Naive thymus-derived CD4-positive, alpha-beta T cell (primary cell): ENCODE measurements around the gene ATP6V0C. TPM values are rescaled to one million over a fixed set of nuclear protein-coding genes. Genes with fewer than 3 reads are reported as not detected.

Source experiments
- ATAC-seq: fragments of 150-1000 bp; cut with Tn5 transposase; 2 replicates; pipeline ENCODE4 v1.10.0; 2021; ENCODE audit warnings: mild to moderate bottlenecking, moderate library complexity
- CTCF ChIA-PET: fragments of 350-600 bp; sonication (Branson Sonifier 250); formaldehyde crosslinking; loops from one replicate; lab custom pipeline; 2021; ENCODE audit warnings: antibody characterized with exemption; lab: Charles Lee
- POLR2A ChIA-PET: fragments of 350-600 bp; sonication (Branson Sonifier 250); formaldehyde crosslinking; loops from one replicate; lab custom pipeline; 2021; ENCODE audit warnings: antibody characterized with exemption, inconsistent platforms; lab: Charles Lee
- DNase-seq, 9 donors: peaks; one replicate each; pipeline versions ENCODE4 v3.0.0 to v3.0.0-alpha.2; 2020 to 2022; ENCODE audit warnings: mixed read lengths in 1 of 9
- H3K27ac ChIP-seq: one replicate; pipeline ENCODE4 v1.7.0; 2013; ENCODE audit warnings: mild to moderate bottlenecking, low read depth, low read length, moderate library complexity
- H3K27me3 ChIP-seq, 2 donors: one replicate each; pipeline ENCODE4 v1.7.0; 2013; ENCODE audit warnings: low read length in 2 of 2, mild to moderate bottlenecking in 2 of 2, moderate library complexity in 2 of 2; ENCODE audit not compliant: control insufficient read depth in 2 of 2, insufficient read depth in 2 of 2
- H3K36me3 ChIP-seq, 3 experiments: 1 replicate in 2 of 3; 2 replicates in 1 of 3; pipeline ENCODE4 v1.7.0; 2013; ENCODE audit warnings: low read length in 3 of 3, mild to moderate bottlenecking in 3 of 3, moderate library complexity in 1 of 3; ENCODE audit not compliant: insufficient read depth in 3 of 3, control insufficient read depth in 2 of 3
- H3K4me1 ChIP-seq, 2 donors: one replicate each; pipeline ENCODE4 v1.7.0; 2013; ENCODE audit warnings: low read length in 2 of 2, mild to moderate bottlenecking in 2 of 2, moderate library complexity in 1 of 2; ENCODE audit not compliant: control insufficient read depth in 2 of 2, insufficient read depth in 2 of 2
- H3K4me3 ChIP-seq: 2 replicates; pipeline ENCODE4 v1.7.0; 2013; ENCODE audit warnings: mild to moderate bottlenecking, low read length
- H3K9me3 ChIP-seq, 3 experiments: 1 replicate in 2 of 3; 2 replicates in 1 of 3; pipeline ENCODE4 v1.7.0; 2013; ENCODE audit warnings: low read length in 3 of 3; ENCODE audit not compliant: control insufficient read depth in 2 of 3
- H3K27ac Mint-ChIP-seq, 9 donors: one replicate each; pipeline ENCODE4 v1.8.0; 2020 to 2022; ENCODE audit warnings: mixed read lengths in 9 of 9, mild to moderate bottlenecking in 8 of 9, moderate library complexity in 5 of 9, inconsistent platforms in 2 of 9
- H3K27me3 Mint-ChIP-seq, 5 donors: one replicate each; pipeline ENCODE4 v1.8.0; 2021 to 2022; ENCODE audit warnings: mixed read lengths in 5 of 5, mild to moderate bottlenecking in 1 of 5
- H3K36me3 Mint-ChIP-seq, 5 donors: one replicate each; pipeline ENCODE4 v1.8.0; 2020 to 2022; ENCODE audit warnings: mixed read lengths in 5 of 5, mild to moderate bottlenecking in 3 of 5, inconsistent platforms in 1 of 5
- H3K4me1 Mint-ChIP-seq, 7 donors: one replicate each; pipeline ENCODE4 v1.8.0; 2020 to 2022; ENCODE audit warnings: mixed read lengths in 7 of 7, mild to moderate bottlenecking in 3 of 7, inconsistent platforms in 1 of 7
- H3K4me3 Mint-ChIP-seq, 10 donors: one replicate each; pipeline ENCODE4 v1.8.0; 2020 to 2022; ENCODE audit warnings: mild to moderate bottlenecking in 10 of 10, mixed read lengths in 10 of 10, moderate library complexity in 6 of 10, inconsistent platforms in 2 of 10
- H3K9me3 Mint-ChIP-seq, 11 donors: one replicate each; pipeline ENCODE4 v1.8.0; 2020 to 2022; ENCODE audit warnings: mixed read lengths in 11 of 11, mild to moderate bottlenecking in 4 of 11, inconsistent platforms in 1 of 11, moderate library complexity in 1 of 11
- intact Hi-C, 2 donors: fragments of 100-400 bp; cut with micrococcal nuclease; formaldehyde crosslinking; loops; one replicate each; pipeline ENCODE4 v1.15.1; 2023
- polyA plus RNA-seq, 2 donors: library from polyadenylated mRNA; unstranded; fragments of 300-500 nt; fragmentation: Illumina TruSeq; gene quantifications; one replicate each; pipeline ENCODE4 v1.2.3, GENCODE V29; 2021
- total RNA-seq, 6 experiments: library from RNA in 5 of 6; stranded (reverse) in 5 of 6; gene quantifications; 1 replicate in 5 of 6; 2 replicates in 1 of 6; pipeline ENCODE4 v1.2.3 and lab custom pipeline; 2021 to 2026

The ATP6V0C gene
- total and polyA plus RNA-seq, 7 experiments from 2014 or later: 76.5 to 303 (median 108) TPM

GRCh38 chr16:2505695-2506094, 8.1 kb upstream of the ATP6V0C start:
- no peaks in the 10 kb centered on the region for H3K27me3 ChIP-seq
- intact Hi-C loops: no loop called here
- H3K9me3 Mint-ChIP-seq: no peaks in the 10 kb centered on the region
- H3K27ac Mint-ChIP-seq: no peak overlapping the region
- DNase-seq (peak in 1 of 9 donors; percentile 2), ATAC-seq (no peak)
- no peak overlapping the region for H3K27ac ChIP-seq
- no peak overlapping the region for H3K4me3 Mint-ChIP-seq
- no peaks in the 10 kb centered on the region for H3K36me3 ChIP-seq
- H3K36me3 Mint-ChIP-seq: no peaks in the 10 kb centered on the region
- no peaks in the 10 kb centered on the region for H3K4me1 ChIP-seq
- no peaks in the 10 kb centered on the region for H3K9me3 ChIP-seq
- ChIA-PET POLR2A (no interaction called here), CTCF (no interaction called here)
- no peak overlapping the region for H3K4me3 ChIP-seq
- peaks cover 0 to 20% (median 0%) of the 10 kb centered on the region in 7 donors for H3K4me1 Mint-ChIP-seq
- no peaks in the 10 kb centered on the region for H3K27me3 Mint-ChIP-seq

- ChIA-PET POLR2A (no interaction called here), CTCF (no interaction called here)
- ATAC-seq (peak; percentile 33), DNase-seq (peak in 2 of 9 donors; percentile 6 to 10)
- Histone ChIP-seq H3K27ac (no peak overlapping the region), H3K4me1 (no peaks in the 10 kb centered on the region), H3K4me3 (no peak overlapping the region), H3K9me3 (no peaks in the 10 kb centered on the region), H3K36me3 (no peaks in the 10 kb centered on the region), H3K27me3 (no peaks in the 10 kb centered on the region)
- Mint-ChIP-seq H3K27ac (no peak overlapping the region), H3K9me3 (no peaks in the 10 kb centered on the region), H3K4me3 (no peak overlapping the region), H3K27me3 (peaks cover 0 to under 1% (median 0%) of the 10 kb centered on the region in 5 donors), H3K4me1 (peaks cover 0 to 24% (median 2%) of the 10 kb centered on the region in 7 donors), H3K36me3 (no peaks in the 10 kb centered on the region)
- intact Hi-C loops: no loop called here
These were observed 6.6 kb upstream of the ATP6V0C start for GRCh38 chr16:2507052-2507659.

DNA sequence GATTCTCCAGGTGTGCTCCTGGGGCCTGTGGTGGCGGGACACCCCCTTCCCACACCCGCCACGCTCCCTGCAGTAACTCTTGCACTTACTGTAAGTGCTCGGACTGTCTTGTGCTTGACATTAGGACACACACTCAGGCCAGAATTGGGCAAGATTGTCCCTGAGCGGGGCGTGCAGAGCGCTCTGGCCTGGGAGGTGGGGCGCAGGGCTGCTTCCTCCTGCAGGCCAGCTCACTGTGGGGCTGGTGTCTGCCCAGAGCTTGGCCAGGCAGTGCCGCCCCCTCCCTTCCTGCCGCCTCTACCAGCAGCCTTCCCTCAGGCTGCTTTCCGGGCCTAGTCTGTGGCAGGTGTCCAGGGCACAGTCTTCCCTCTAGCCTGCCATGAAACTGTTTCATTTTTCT, 6.1 kb upstream of the ATP6V0C start:
- Histone ChIP-seq H3K4me1 (no peaks in the 10 kb centered on the region), H3K27ac (no peak overlapping the region), H3K27me3 (no peaks in the 10 kb centered on the region), H3K4me3 (no peak overlapping the region), H3K36me3 (no peaks in the 10 kb centered on the region), H3K9me3 (no peaks in the 10 kb centered on the region)
- intact Hi-C loops: no loop called here
- Mint-ChIP-seq H3K27me3 (peaks cover 0 to 3% (median 0%) of the 10 kb centered on the region in 5 donors), H3K27ac (no peak overlapping the region), H3K4me3 (no peak overlapping the region), H3K36me3 (no peaks in the 10 kb centered on the region), H3K9me3 (no peaks in the 10 kb centered on the region), H3K4me1 (peaks cover 5 to 29% (median 6%) of the 10 kb centered on the region in 7 donors)
- DNase-seq (peak in 1 of 9 donors; percentile 3), ATAC-seq (peak; percentile 64)
- CTCF ChIA-PET: no interaction called here
- POLR2A ChIA-PET: interaction anchor here (1.8 kb wide), 1 partner anchor 13 kb away, joined by 6 read pairs; the partner anchor contains the start of gene AMDHD2

DNA sequence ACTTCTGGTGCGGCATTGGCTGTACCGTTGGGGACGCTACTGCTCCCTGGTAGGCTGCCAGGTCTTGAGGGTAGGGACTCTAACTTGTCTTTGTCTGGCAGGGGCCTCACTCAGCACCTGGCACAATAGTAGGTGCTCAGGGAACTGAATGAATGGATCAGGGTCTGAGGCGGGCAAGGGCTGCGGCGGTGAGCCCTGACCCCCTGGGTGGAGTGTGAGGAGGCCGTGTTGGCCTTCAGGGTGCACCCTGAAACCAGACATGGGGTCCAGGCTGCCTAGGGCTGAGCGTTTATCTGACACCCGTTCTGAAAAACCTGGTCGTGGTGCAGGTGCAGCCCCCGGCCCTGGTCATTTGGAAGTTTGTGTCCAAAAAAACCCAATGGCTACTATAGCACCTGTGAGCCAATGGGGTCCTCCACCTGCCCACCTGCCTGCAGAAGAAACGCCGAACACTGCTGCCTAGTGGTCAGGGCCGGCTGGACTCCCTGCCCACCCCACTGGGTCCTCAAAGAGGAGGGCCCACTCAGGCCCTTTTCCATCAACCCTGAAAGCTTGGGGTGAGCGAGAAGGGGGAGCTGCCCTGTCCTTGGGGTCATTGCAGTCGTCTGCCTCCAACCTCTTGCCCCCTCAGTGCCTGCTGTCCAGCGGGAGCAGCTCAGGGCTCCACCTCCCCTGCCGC, 4.9 kb upstream of the ATP6V0C start:
- intact Hi-C loops: no loop called here

GRCh38 chr16:2511128-2511800, 2.5 kb upstream of the ATP6V0C start:
- Mint-ChIP-seq H3K4me3 (peak overlapping the region in 1 of 10 donors; percentile 18), H3K9me3 (no peaks in the 10 kb centered on the region), H3K27ac (peak overlapping the region in 2 of 9 donors; percentile 19 to 31), H3K4me1 (peaks cover 22 to 47% (median 26%) of the 10 kb centered on the region in 7 donors), H3K36me3 (no peaks in the 10 kb centered on the region), H3K27me3 (peaks cover 0 to 3% (median 0%) of the 10 kb centered on the region in 5 donors)
- ATAC-seq (no peak), DNase-seq (peak in 2 of 9 donors; percentile 7 to 21)
- Histone ChIP-seq H3K27ac (no peak overlapping the region), H3K36me3 (peaks cover 0 to 10% (median 0%) of the 10 kb centered on the region in 3 experiments), H3K9me3 (no peaks in the 10 kb centered on the region), H3K4me1 (peaks cover 19 to 21% of the 10 kb centered on the region in 2 donors), H3K4me3 (no peak overlapping the region), H3K27me3 (no peaks in the 10 kb centered on the region)
- intact Hi-C loops: loop anchor here (5.0 to 10.0 kb wide), 4 partner anchors 286 to 1019 kb away; partner anchors contain the start of genes E4F1 (in 1 of the 2), RPS2 (in 1 of the 2) and TELO2 (in 1 of the 2)
- ChIA-PET CTCF (interaction anchor here (1.5 kb wide), 1 partner anchor 21 kb away, joined by 4 read pairs; no protein-coding TSS in a partner anchor), POLR2A (interaction anchor here (1.4 kb wide), 1 partner anchor 306 kb away, joined by 3 read pairs; the partner anchor contains the start of gene MLST8)

More for the DNA sequence above, 4.9 kb upstream of the ATP6V0C start:
- Mint-ChIP-seq H3K4me3 (no peak overlapping the region), H3K27me3 (peaks cover 0 to 3% (median 0%) of the 10 kb centered on the region in 5 donors), H3K9me3 (no peaks in the 10 kb centered on the region), H3K36me3 (no peaks in the 10 kb centered on the region), H3K27ac (no peak overlapping the region), H3K4me1 (peaks cover 9 to 35% (median 13%) of the 10 kb centered on the region in 7 donors)
- POLR2A ChIA-PET: interaction anchor here (1.5 to 1.8 kb wide), 2 partner anchors 11 to 23 kb away, joined by 4 to 6 read pairs; partner anchors contain the start of gene AMDHD2
- H3K36me3 ChIP-seq: peaks cover 0 to 1% (median 0%) of the 10 kb centered on the region in 3 experiments
- no peak overlapping the region for H3K4me3 ChIP-seq
- peak in 1 of 9 donors; percentile 2 for DNase-seq
- no peaks in the 10 kb centered on the region for H3K9me3 ChIP-seq
- ATAC-seq: no peak
- H3K4me1 ChIP-seq: peaks cover 5 to 6% of the 10 kb centered on the region in 2 donors
- H3K27ac ChIP-seq: no peak overlapping the region
- H3K27me3 ChIP-seq: no peaks in the 10 kb centered on the region
- CTCF ChIA-PET: no interaction called here
